Vagina (tissue), 2 donors: ENCODE results near the gene CFAP45.

Experiments used
- POLR2A ChIP-seq, 2 donors: fragments of 450-650 bp; IDR thresholded peaks; one replicate each; pipeline ENCODE4 v1.6.1; 2017; ENCODE audit warnings: antibody characterized with exemption in 2 of 2, mild to moderate bottlenecking in 2 of 2, moderate library complexity in 2 of 2
- POLR2AphosphoS5 ChIP-seq, 2 donors: sonication (generic); formaldehyde crosslinking; IDR thresholded peaks; one replicate each; pipeline ENCODE4 v1.9.0; 2017; ENCODE audit warnings: antibody characterized with exemption in 2 of 2, mild to moderate bottlenecking in 2 of 2, low read depth in 1 of 2; ENCODE audit not compliant: insufficient read depth in 1 of 2
- TF ChIP-seq, protein P1 (sequence below), 3 experiments: fragments of 450-650 bp in 2 of 3; fragments of 200-600 bp in 1 of 3; sonication (generic) in 1 of 3; IDR thresholded peaks; one replicate each; pipeline ENCODE4 v1.5.1; 2017 to 2019; ENCODE audit warnings: antibody characterized with exemption in 3 of 3, mild to moderate bottlenecking in 2 of 3, moderate library complexity in 2 of 3

DNA sequence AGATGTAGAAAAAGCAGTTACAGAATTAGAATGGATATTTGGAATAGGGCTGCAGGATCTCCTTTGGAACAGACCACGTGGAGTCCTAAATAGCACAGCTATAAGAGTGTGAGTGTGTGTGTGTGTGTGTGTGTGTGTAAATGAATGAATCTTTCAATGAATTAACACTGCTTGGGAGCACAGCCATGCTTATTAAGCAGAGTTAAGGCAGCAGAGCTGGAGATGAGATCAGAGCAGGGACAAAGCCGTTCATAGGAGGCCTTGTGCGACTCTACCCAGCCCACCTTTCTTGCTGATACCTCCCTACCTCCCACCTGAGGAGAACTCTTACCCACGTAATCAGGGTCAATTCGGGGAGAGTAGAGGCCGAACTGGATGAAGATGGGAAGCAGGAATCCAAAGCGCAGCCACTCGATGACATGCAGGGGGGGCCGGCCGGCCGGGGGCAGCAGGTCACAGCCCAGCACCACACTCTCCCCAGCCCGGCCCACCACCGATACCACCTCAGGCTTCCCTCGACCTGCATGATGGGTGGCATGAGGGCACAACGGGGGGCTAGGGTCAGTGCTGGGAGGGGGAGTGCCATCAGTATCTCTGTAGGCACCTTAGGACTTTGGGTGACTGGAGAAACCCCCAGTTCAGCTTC lies 42.8 kb upstream of the CFAP45 start:
- TF ChIP-seq, protein P1, sequence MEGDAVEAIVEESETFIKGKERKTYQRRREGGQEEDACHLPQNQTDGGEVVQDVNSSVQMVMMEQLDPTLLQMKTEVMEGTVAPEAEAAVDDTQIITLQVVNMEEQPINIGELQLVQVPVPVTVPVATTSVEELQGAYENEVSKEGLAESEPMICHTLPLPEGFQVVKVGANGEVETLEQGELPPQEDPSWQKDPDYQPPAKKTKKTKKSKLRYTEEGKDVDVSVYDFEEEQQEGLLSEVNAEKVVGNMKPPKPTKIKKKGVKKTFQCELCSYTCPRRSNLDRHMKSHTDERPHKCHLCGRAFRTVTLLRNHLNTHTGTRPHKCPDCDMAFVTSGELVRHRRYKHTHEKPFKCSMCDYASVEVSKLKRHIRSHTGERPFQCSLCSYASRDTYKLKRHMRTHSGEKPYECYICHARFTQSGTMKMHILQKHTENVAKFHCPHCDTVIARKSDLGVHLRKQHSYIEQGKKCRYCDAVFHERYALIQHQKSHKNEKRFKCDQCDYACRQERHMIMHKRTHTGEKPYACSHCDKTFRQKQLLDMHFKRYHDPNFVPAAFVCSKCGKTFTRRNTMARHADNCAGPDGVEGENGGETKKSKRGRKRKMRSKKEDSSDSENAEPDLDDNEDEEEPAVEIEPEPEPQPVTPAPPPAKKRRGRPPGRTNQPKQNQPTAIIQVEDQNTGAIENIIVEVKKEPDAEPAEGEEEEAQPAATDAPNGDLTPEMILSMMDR (IDR thresholded peaks at IDR 0.05) = no peak
- TF ChIP-seq POLR2A (IDR thresholded peaks at IDR 0.05) = no peak
- no peak for TF ChIP-seq POLR2AphosphoS5 (IDR thresholded peaks at IDR 0.05; ENCODE audit: insufficient read depth in 1 of 2, low read depth in 1 of 2)
